ENCODE data around the gene NPAS4. TPM values are rescaled to one million over a fixed set of nuclear protein-coding genes. Genes with fewer than 3 reads are reported as not detected.

Gene NPAS4
- total RNA-seq, 4 donors from 2014 or later: 0.27 to 2.6 (median 0.93) TPM; not detected in 1

DNA sequence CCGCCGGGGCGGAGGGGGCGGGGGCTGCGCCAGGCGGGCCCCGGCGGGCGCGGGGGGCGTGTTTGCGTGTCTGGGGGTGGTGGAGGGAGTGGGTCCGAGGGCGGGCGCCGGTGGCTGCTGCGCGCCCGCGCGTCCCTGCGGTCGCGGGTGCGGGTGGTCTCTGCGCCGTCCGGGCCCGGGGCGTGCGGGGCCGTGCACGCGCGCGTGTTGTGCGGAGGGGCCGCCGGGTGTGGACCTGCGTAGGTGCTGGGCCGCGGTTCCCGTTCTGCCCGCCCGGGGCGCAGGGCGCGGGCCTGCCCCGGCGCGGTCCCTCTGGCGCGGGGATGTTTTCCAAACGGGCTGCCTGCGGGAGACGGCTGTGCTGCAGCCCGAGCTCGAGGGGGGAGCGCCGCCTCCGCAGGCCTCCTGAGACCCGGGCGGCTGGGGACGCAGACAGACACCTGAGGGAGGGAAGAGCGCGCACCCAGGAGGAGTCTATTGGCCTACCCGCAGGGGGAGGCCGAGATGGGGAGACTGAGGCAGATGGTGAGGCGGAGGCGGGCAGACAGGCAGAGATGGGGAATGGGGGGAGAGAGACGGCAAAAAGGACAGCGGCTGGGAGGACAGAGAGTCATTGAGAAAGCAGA, 46.3 kb downstream of the NPAS4 start:
- no peaks in the 10 kb centered on the region for H3K27me3 ChIP-seq
- ATAC-seq: peak; percentile 65
- peak overlapping the region in 3 of 4 donors; percentile 83 to 92 (median 85) for H3K27ac ChIP-seq
- H3K4me3 ChIP-seq: peak overlapping the region; percentile 79 to 91
- TF ChIP-seq POLR2A (IDR thresholded peaks at IDR 0.05) (no peak), EP300 (IDR thresholded peaks at IDR 0.05) (no peak)
- TF ChIP-seq, protein P1, sequence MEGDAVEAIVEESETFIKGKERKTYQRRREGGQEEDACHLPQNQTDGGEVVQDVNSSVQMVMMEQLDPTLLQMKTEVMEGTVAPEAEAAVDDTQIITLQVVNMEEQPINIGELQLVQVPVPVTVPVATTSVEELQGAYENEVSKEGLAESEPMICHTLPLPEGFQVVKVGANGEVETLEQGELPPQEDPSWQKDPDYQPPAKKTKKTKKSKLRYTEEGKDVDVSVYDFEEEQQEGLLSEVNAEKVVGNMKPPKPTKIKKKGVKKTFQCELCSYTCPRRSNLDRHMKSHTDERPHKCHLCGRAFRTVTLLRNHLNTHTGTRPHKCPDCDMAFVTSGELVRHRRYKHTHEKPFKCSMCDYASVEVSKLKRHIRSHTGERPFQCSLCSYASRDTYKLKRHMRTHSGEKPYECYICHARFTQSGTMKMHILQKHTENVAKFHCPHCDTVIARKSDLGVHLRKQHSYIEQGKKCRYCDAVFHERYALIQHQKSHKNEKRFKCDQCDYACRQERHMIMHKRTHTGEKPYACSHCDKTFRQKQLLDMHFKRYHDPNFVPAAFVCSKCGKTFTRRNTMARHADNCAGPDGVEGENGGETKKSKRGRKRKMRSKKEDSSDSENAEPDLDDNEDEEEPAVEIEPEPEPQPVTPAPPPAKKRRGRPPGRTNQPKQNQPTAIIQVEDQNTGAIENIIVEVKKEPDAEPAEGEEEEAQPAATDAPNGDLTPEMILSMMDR (IDR thresholded peaks at IDR 0.05): peak in 3 of 4 experiments; percentile 35 to 73 (median 68)
- H3K36me3 ChIP-seq: peaks cover 0 to 32% of the 10 kb centered on the region in 2 donors
- H3K4me1 ChIP-seq: peaks cover 0 to 34% (median 15%) of the 10 kb centered on the region in 3 donors
- WGBS, 2 donors (ENCODE audit: low coverage in 1 of 2): 0 to 5% methylated on average over 1 to 10 of the region's 72 CpGs
- no peaks in the 10 kb centered on the region for H3K9me3 ChIP-seq

GRCh38 chr11:66467756-66468155, 46.9 kb downstream of the NPAS4 start:
- WGBS, 2 donors (ENCODE audit: low coverage in 1 of 2): 43% methylated on average over 3 of the region's 6 CpGs; no CpG with 5 or more reads in 1 of the 2 donors

DNA sequence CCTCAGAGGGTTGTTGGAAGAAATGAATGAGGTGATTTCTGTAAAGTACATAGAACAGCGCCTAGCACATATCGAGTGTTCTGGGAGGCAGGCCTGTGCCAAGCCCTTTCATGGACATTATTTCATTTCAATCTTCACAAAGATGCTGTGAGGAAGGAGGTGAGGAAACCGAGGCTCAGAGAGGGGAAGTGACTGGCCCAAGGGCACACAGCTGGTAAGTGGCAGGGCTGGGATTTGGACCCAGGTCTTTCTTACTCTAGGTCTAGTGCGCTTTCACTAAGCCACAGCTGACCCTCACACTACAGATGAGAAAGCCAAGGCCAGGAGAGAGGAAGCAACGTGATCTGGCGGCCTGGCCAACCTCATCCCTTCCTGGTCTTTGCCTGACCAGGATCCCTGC, 47.9 kb downstream of the NPAS4 start:
- peaks cover 0 to 48% of the 10 kb centered on the region in 2 donors for H3K36me3 ChIP-seq
- ATAC-seq: no peak
- H3K4me3 ChIP-seq: no peak overlapping the region
- H3K9me3 ChIP-seq: no peaks in the 10 kb centered on the region
- TF ChIP-seq EP300 (IDR thresholded peaks at IDR 0.05) (no peak), POLR2AphosphoS5 (IDR thresholded peaks at IDR 0.05) (no peak), POLR2A (IDR thresholded peaks at IDR 0.05) (no peak)
- TF ChIP-seq, protein P1 (IDR thresholded peaks at IDR 0.05): no peak
- H3K4me1 ChIP-seq: peaks cover 0 to 34% (median 15%) of the 10 kb centered on the region in 3 donors
- WGBS, 2 donors (ENCODE audit: low coverage in 1 of 2): 80 to 87% methylated on average over 5 to 6 of the region's 6 CpGs
- H3K27ac ChIP-seq: no peak overlapping the region
- no peaks in the 10 kb centered on the region for H3K27me3 ChIP-seq

More at GRCh38 chr11:66467756-66468155, 46.9 kb downstream of the NPAS4 start:
- no peaks in the 10 kb centered on the region for H3K9me3 ChIP-seq
- H3K36me3 ChIP-seq: peaks cover 0 to 38% of the 10 kb centered on the region in 2 donors
- H3K4me3 ChIP-seq: peak overlapping the region; percentile 79 to 91
- peaks cover 0 to 34% (median 15%) of the 10 kb centered on the region in 3 donors for H3K4me1 ChIP-seq
- no peaks in the 10 kb centered on the region for H3K27me3 ChIP-seq
- TF ChIP-seq POLR2A (IDR thresholded peaks at IDR 0.05) (no peak), POLR2AphosphoS5 (IDR thresholded peaks at IDR 0.05) (no peak), EP300 (IDR thresholded peaks at IDR 0.05) (no peak)
- TF ChIP-seq, protein P1 (IDR thresholded peaks at IDR 0.05): no peak
- peak overlapping the region in 3 of 4 donors; percentile 83 to 92 (median 85) for H3K27ac ChIP-seq
- no peak for ATAC-seq

DNA sequence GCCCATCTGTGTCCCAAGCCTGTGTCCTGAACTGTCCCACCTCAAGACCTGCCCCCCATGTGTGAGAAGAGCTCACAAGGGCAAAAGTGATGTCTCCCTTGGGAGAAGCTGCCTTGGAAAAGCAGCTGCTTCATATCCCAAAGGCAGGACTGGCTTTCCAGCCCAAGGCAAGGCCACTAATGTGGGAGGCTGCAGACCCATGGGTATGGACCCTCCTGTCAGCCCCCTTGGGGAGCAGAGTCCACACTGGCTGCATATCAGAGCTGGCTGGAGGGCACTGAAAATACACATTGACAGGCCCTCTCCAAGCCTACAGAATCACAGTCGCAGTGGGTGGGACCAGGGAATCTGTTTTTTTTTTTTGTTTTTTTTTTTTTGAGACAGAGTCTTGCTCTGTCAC, 48.6 kb downstream of the NPAS4 start:
- TF ChIP-seq POLR2A (IDR thresholded peaks at IDR 0.05): no peak
- TF ChIP-seq POLR2AphosphoS5 (IDR thresholded peaks at IDR 0.05): no peak
- TF ChIP-seq, protein P1 (IDR thresholded peaks at IDR 0.05): no peak
- TF ChIP-seq EP300 (IDR thresholded peaks at IDR 0.05): no peak
- no peak for ATAC-seq
- WGBS, 2 donors (ENCODE audit: low coverage in 1 of 2): 91% methylated on average over 1 of the region's 1 CpG; no CpG with 5 or more reads in 1 of the 2 donors

DNA sequence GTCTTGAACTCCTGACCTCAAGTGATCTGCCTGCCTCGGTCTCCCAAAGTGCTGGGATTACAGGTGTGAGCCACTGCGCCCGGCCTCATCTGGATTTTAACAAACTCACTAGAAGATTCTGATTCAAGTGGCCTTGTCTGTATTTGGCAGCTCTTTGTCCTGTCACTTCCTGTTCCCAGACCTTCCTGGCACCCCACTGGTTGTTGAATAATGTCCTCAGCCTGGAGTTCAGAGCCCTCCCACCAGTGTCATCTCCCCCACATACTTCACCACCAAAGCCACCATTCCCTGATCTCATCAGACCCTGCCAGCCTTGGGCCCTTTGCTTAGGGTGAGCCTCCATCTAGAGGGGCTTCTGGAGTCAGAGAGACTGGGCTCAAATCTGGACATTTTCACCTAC, 49.2 kb downstream of the NPAS4 start:
- no peak overlapping the region for H3K27ac ChIP-seq
- no peaks in the 10 kb centered on the region for H3K27me3 ChIP-seq
- peaks cover 0 to 61% of the 10 kb centered on the region in 2 donors for H3K36me3 ChIP-seq
- 80 to 92% methylated on average over 2 to 3 of the region's 3 CpGs for WGBS, 2 donors (ENCODE audit: low coverage in 1 of 2)
- H3K4me1 ChIP-seq: peaks cover 0 to 33% (median 15%) of the 10 kb centered on the region in 3 donors
- H3K4me3 ChIP-seq: no peak overlapping the region
- ATAC-seq: no peak
- H3K9me3 ChIP-seq: no peaks in the 10 kb centered on the region
- TF ChIP-seq, protein P1 (IDR thresholded peaks at IDR 0.05): no peak
- TF ChIP-seq POLR2AphosphoS5 (IDR thresholded peaks at IDR 0.05): no peak
- TF ChIP-seq EP300 (IDR thresholded peaks at IDR 0.05): no peak
- no peak for TF ChIP-seq POLR2A (IDR thresholded peaks at IDR 0.05)

More for the DNA sequence above, 48.6 kb downstream of the NPAS4 start:
- Histone ChIP-seq H3K4me1 (peaks cover 0 to 34% (median 15%) of the 10 kb centered on the region in 3 donors), H3K9me3 (no peaks in the 10 kb centered on the region), H3K36me3 (peaks cover 0 to 55% of the 10 kb centered on the region in 2 donors), H3K4me3 (no peak overlapping the region), H3K27me3 (no peaks in the 10 kb centered on the region), H3K27ac (no peak overlapping the region)

Measured in gastroesophageal sphincter (tissue), 4 donors.